GM21390 (cell line): ENCODE results near the gene MYMK.

Experiments used
- ATAC-seq: cut with Tn5 transposase; IDR thresholded peaks from one replicate; pipeline ENCODE4 v1.9.1; 2021; ENCODE audit not compliant: unreplicated experiment

Gene MYMK

DNA sequence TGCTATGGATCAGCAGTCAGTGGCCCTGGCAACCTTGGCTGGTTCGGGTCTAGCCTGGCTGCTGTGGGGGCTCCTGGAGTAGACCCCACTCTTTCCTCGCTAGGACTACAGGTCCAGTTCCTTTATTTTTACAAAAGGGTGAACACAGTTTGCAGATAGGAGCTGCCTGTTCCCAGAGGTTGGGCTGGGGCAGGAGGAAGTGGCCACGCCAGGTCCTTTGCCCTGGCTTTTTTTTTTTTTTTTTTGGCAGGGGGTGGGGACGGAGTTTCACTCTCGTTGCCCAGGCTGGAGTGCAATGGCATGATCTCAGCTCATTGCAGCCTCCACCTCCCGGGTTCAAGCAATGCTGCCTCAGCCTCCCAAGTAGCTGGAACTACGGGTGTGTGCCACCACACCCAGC, 53.8 kb downstream of the MYMK start:
- no peak for ATAC-seq

DNA sequence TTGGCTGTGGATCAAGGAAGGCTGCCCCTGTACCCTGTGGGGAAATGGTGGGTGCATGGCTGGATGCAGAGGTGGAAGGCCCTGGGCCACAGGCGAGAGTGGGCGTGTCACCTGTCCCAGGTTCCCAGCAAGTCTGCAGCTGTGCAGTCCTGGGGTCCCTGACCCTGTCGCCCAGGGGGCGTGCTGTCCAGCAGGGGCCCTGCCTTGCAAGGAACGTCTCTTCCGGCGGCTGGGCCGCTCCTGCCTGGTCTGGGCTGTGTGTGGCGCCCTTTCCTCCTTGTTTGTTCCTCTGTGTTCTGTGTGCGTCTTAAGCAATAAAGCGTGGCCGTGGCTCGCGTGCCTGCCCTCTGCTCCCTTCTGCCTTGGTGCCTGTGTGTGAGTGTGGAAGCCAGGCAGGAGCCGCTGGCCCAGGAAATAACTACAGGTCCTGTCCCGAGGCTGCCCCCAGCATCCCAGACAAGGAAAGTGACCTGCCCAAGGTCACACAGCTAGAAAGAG, 54.3 kb downstream of the MYMK start:
- ATAC-seq: no peak

DNA sequence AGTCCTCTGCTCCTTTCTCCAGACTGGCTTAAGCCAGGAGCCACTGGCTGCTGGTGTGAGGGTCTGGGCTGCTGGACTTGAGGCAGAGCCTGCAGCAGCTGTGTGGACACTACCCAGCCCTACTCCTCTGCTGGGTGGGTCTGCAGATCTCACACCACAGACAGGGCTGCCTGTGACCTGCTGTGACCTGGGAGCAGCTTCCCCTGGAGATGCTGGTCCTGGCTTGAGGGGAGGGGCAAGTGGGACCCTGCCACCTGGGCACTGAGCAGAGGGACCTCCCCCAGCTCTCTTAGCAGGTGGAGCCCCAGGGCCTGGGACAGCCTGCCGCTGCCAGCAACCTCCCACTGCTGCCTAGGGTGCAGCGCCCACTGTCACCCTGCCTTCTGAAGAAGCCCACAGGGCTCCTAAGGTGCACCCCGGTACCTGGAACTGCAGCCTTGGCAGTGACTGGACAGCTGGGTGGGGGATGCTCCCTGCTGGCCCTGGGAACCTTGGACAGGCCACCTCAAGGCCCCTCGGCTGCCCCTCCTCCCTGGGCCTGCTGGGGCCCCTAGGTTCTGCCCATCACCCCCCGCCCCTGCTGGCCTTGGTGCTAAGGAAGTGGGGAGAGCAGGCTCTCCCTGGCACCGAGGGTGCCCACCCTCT, 55.9 kb downstream of the MYMK start:
- no peak for ATAC-seq

DNA sequence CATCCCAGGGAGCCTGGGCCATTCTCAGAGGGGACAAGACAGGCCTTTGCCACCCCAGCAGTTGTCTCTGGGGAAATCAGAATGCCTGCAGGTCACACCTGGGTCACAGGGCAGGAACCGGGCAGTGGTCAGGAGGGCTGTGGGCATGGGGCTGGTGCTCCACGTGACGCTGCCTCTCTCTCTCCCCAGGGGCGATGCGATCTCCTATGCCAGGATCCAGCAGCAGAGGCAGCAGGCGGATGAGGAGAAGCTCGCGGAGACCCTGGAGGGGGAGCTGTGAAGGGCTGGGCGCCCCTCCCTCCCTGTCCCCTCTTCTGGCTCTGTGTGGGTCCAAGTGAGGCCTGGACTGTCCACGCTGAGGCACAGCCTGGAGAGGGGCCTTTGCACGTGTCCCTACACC, 56.4 kb downstream of the MYMK start:
- ATAC-seq: no peak

DNA sequence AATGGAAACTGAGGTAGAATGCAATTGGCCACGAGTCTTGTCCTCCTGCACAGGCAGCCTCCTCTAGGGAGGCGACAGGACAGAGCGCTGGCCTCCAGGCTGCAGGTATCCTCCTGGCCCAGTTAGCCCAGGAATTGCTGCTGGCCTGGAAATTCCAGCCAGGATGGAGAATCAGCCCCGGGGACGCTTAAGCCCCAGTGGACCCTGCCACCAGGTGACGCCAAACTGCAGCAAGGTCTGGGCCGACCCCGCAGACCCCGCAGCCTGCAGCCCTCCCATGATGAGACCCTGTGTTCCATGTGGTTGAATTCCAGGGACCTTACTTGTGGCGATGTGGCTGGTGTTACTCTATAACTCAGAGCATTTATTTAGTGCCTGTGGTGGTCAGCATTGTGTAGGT, 57.7 kb downstream of the MYMK start:
- ATAC-seq: no peak

DNA sequence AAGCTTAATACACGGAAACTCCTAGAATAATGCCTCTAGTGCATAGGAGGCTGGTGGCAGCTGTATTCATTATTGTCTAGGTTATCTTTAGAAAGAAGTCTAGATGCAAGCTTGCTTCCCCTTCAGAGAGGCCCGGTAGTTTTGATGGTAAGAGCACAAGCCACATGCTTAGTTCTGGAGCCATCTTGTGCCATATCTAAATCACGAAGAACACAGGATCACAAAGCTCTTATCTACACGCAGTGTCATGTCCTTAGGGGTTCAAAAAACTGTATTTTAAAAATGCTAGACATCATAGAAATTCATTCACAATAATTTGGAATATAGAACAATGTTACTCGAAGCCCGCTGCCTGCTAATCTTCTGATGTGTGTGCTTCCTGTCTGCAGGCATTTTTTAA, 58.8 kb downstream of the MYMK start:
- ATAC-seq: no peak

DNA sequence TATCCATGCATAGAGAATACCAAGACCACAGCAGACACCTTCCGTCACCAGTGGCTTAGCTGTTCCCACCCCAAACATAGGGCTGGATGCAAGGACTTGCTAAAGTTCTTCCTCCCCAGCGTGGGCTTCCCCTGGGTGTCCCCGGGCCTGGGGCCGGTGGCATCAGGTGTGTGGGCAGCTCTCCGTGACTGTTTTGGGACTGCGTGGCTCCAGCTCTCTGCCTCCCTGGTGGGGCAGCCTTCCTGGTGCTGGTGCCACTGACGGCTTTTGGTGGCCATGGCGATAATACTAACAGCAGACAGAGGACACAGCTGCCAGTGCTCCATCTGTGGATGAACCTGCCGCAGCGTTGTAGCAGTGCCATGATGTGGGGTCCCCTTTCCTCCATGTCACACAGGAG, 60.1 kb downstream of the MYMK start:
- ATAC-seq: no peak
